ENCODE data around the gene YWHAH.

YWHAH gene

GRCh38 chr22:31950226-31950625 is 5.9 kb downstream of the YWHAH start:
- DNase-seq (ENCODE audit: low spot score): no peak

GRCh38 chr22:31951194-31952093 is 7.1 kb downstream of the YWHAH start:
- DNase-seq (ENCODE audit: low spot score): no peak

- DNase-seq (ENCODE audit: low spot score): no peak
Observed at GRCh38 chr22:31952094-31952401, 7.7 kb downstream of the YWHAH start.

- DNase-seq (ENCODE audit: low spot score): no peak
Observed at GRCh38 chr22:31952472-31952871, 8.1 kb downstream of the YWHAH start.

- no peak for DNase-seq (ENCODE audit: low spot score)
Observed at GRCh38 chr22:31953261-31953660, 8.9 kb downstream of the YWHAH start.

- peak; percentile 31 for DNase-seq (ENCODE audit: low spot score)
Observed at GRCh38 chr22:31954535-31955523, 10.5 kb downstream of the YWHAH start.

GRCh38 chr22:31956360-31956759 is 12.0 kb downstream of the YWHAH start:
- DNase-seq (ENCODE audit: low spot score): no peak

GRCh38 chr22:31957970-31958594 is 13.7 kb downstream of the YWHAH start:
- no peak for DNase-seq (ENCODE audit: low spot score)

- DNase-seq (ENCODE audit: low spot score): no peak
Observed at GRCh38 chr22:31958625-31959239, 14.4 kb downstream of the YWHAH start.

GRCh38 chr22:31960767-31961166 is 16.4 kb downstream of the YWHAH start:
- no peak for DNase-seq (ENCODE audit: low spot score)

- DNase-seq (ENCODE audit: low spot score): no peak
Observed at GRCh38 chr22:31962387-31963125, 18.2 kb downstream of the YWHAH start.

- no peak for DNase-seq (ENCODE audit: low spot score)
Observed at GRCh38 chr22:31968022-31968421, 23.7 kb downstream of the YWHAH start.

GRCh38 chr22:31969789-31970489 is 25.6 kb downstream of the YWHAH start:
- DNase-seq (ENCODE audit: low spot score): peak; percentile 93

GRCh38 chr22:31970490-31971444 is 26.4 kb downstream of the YWHAH start:
- DNase-seq (ENCODE audit: low spot score): peak; percentile 89

GRCh38 chr22:31972180-31972579 is 27.8 kb downstream of the YWHAH start:
- DNase-seq (ENCODE audit: low spot score): no peak

- DNase-seq (ENCODE audit: low spot score): no peak
Observed at GRCh38 chr22:31973739-31974138, 29.4 kb downstream of the YWHAH start.

- DNase-seq (ENCODE audit: low spot score): peak; percentile 61
Observed at GRCh38 chr22:31977141-31977841, 33.0 kb downstream of the YWHAH start.

GRCh38 chr22:31977939-31978338 is 33.6 kb downstream of the YWHAH start:
- no peak for DNase-seq (ENCODE audit: low spot score)

GRCh38 chr22:31980628-31981027 is 36.3 kb downstream of the YWHAH start:
- no peak for DNase-seq (ENCODE audit: low spot score)

Data from cerebellar cortex (tissue), 1 donor.